Measurements from ENCODE around the gene NOTCH1.

Gene NOTCH1

GRCh38 chr9:136544548-136544963, 1.3 kb downstream of the NOTCH1 start:
- no peak for DNase-seq

- DNase-seq: no peak
Observed at GRCh38 chr9:136543830-136544547, 1.9 kb downstream of the NOTCH1 start.

GRCh38 chr9:136543280-136543679, 2.6 kb downstream of the NOTCH1 start:
- no peak for DNase-seq

- no peak for DNase-seq
Observed at GRCh38 chr9:136542241-136543040, 3.4 kb downstream of the NOTCH1 start.

GRCh38 chr9:136541709-136542108, 4.1 kb downstream of the NOTCH1 start:
- DNase-seq: no peak

- DNase-seq: no peak
Observed at GRCh38 chr9:136541179-136541578, 4.7 kb downstream of the NOTCH1 start.

- no peak for DNase-seq
Observed at GRCh38 chr9:136539427-136540421, 6.1 kb downstream of the NOTCH1 start.

GRCh38 chr9:136538599-136539426, 7.0 kb downstream of the NOTCH1 start:
- DNase-seq: no peak

GRCh38 chr9:136537896-136538598, 7.8 kb downstream of the NOTCH1 start:
- DNase-seq: no peak

GRCh38 chr9:136537411-136537810, 8.4 kb downstream of the NOTCH1 start:
- DNase-seq: no peak

- DNase-seq: no peak
Observed at GRCh38 chr9:136536721-136537241, 9.1 kb downstream of the NOTCH1 start.

- DNase-seq: no peak
Observed at GRCh38 chr9:136536051-136536720, 9.7 kb downstream of the NOTCH1 start.

GRCh38 chr9:136535070-136535469, 10.8 kb downstream of the NOTCH1 start:
- no peak for DNase-seq

GRCh38 chr9:136534366-136534765, 11.5 kb downstream of the NOTCH1 start:
- DNase-seq: no peak

GRCh38 chr9:136533775-136534157, 12.1 kb downstream of the NOTCH1 start:
- no peak for DNase-seq

GRCh38 chr9:136532799-136533774, 12.8 kb downstream of the NOTCH1 start:
- DNase-seq: no peak

- DNase-seq: no peak
Observed at GRCh38 chr9:136531904-136532798, 13.7 kb downstream of the NOTCH1 start.

GRCh38 chr9:136531186-136531903, 14.5 kb downstream of the NOTCH1 start:
- no peak for DNase-seq

Measured in NCI-H2081 treated with DMSO at 0.1 percent for 48 hours (cell line).